OCI-LY3 (cell line): ENCODE measurements around the gene LRPAP1.

ENCODE experiments used
- H2AFZ ChIP-seq: fragments of 200-600, 300-600 bp; shearing (Covaris generic); 2 replicates; pipeline ENCODE4 v1.6.0; 2014; ENCODE audit warnings: antibody characterized with exemption, low read depth, low read length
- H3K27ac ChIP-seq: fragments of 200-600, 300-600 bp; sonication (generic); 2 replicates; pipeline ENCODE4 v1.5.1; 2014; ENCODE audit warnings: mild to moderate bottlenecking, low read length, moderate library complexity, mixed read lengths
- H3K27me3 ChIP-seq: fragments of 200-600, 300-600 bp; sonication (generic); 2 replicates; pipeline ENCODE4 v1.6.1; 2014; ENCODE audit warnings: low read depth, low read length, mixed read lengths
- H3K36me3 ChIP-seq: fragments of 200-600, 300-600 bp; sonication (generic); replicated peaks from 2 replicates; pipeline ENCODE3; 2014; ENCODE audit warnings: low read depth, low read length, mixed read lengths
- H3K4me1 ChIP-seq: fragments of 300-600, 200-600 bp; sonication (generic); 2 replicates; pipeline ENCODE4 v1.6.1; 2014; ENCODE audit warnings: low read length, mixed read lengths
- H3K4me2 ChIP-seq: fragments of 200-600, 300-600 bp; sonication (generic); 2 replicates; pipeline ENCODE4 v1.6.1; 2014; ENCODE audit warnings: low read length, mixed read lengths
- H3K4me3 ChIP-seq: fragments of 300-600, 200-600 bp; sonication (generic); 2 replicates; pipeline ENCODE4 v1.5.1; 2014; ENCODE audit warnings: antibody characterized with exemption, mild to moderate bottlenecking, low read length, moderate library complexity
- H3K79me2 ChIP-seq: fragments of 300-600, 200-600 bp; shearing (Covaris generic); 2 replicates; pipeline ENCODE4 v1.6.1; 2014; ENCODE audit warnings: mild to moderate bottlenecking, low read length, mixed read lengths
- H3K9ac ChIP-seq: fragments of 300-600, 200-600 bp; shearing (Covaris generic); 2 replicates; pipeline ENCODE4 v1.6.0; 2014; ENCODE audit warnings: mild to moderate bottlenecking, low read length, moderate library complexity
- H3K9me3 ChIP-seq: fragments of 200-600, 300-600 bp; shearing (Covaris generic); 2 replicates; pipeline ENCODE4 v1.6.1; 2014; ENCODE audit warnings: low read length, mixed read lengths; ENCODE audit not compliant: insufficient read depth
- H4K20me1 ChIP-seq: fragments of 200-600, 300-600 bp; sonication (generic); 2 replicates; pipeline ENCODE4 v1.6.1; 2016; ENCODE audit warnings: low read length, mixed read lengths; ENCODE audit not compliant: insufficient read depth
- CTCF ChIP-seq: fragments of 200-600, 300-600 bp; sonication (generic); IDR thresholded peaks from 2 replicates; pipeline ENCODE4 v1.5.1; 2014; ENCODE audit warnings: antibody characterized with exemption, low read length, low read depth
- EZH2phosphoT487 ChIP-seq: fragments of 200-600 bp; shearing (Covaris generic); IDR thresholded peaks from 2 replicates; pipeline ENCODE4 v1.6.1; 2018; ENCODE audit warnings: antibody characterized with exemption, mixed run types, low read depth

LRPAP1 gene

GRCh38 chr4:3464911-3465697, 67.1 kb downstream of the LRPAP1 start:
- Histone ChIP-seq H3K79me2 (no peaks in the 10 kb centered on the region), H2AFZ (no peak overlapping the region), H3K9ac (no peak overlapping the region), H3K27ac (no peak overlapping the region), H3K27me3 (peaks cover 13% of the 10 kb centered on the region), H3K4me1 (no peaks in the 10 kb centered on the region), H4K20me1 (no peaks in the 10 kb centered on the region), H3K4me2 (no peak overlapping the region), H3K36me3 (no peaks in the 10 kb centered on the region), H3K9me3 (no peaks in the 10 kb centered on the region), H3K4me3 (no peak overlapping the region)
- TF ChIP-seq EZH2phosphoT487 (no peak), CTCF (no peak)

- Histone ChIP-seq H3K4me1 (no peaks in the 10 kb centered on the region), H2AFZ (no peak overlapping the region), H3K4me3 (no peak overlapping the region), H3K9ac (no peak overlapping the region), H4K20me1 (no peaks in the 10 kb centered on the region), H3K9me3 (no peaks in the 10 kb centered on the region), H3K27ac (no peak overlapping the region), H3K36me3 (no peaks in the 10 kb centered on the region), H3K79me2 (no peaks in the 10 kb centered on the region), H3K4me2 (no peak overlapping the region), H3K27me3 (peaks cover 14% of the 10 kb centered on the region)
- TF ChIP-seq CTCF (no peak), EZH2phosphoT487 (no peak)
Observed at GRCh38 chr4:3464349-3464905, 67.8 kb downstream of the LRPAP1 start.

GRCh38 chr4:3463556-3464348, 68.5 kb downstream of the LRPAP1 start:
- no peak overlapping the region for H3K4me2 ChIP-seq
- no peaks in the 10 kb centered on the region for H4K20me1 ChIP-seq
- H3K4me1 ChIP-seq, result no peaks in the 10 kb centered on the region
- H2AFZ ChIP-seq, result no peak overlapping the region
- no peaks in the 10 kb centered on the region for H3K79me2 ChIP-seq
- no peak overlapping the region for H3K4me3 ChIP-seq
- H3K36me3 ChIP-seq, result no peaks in the 10 kb centered on the region
- no peaks in the 10 kb centered on the region for H3K9me3 ChIP-seq
- no peak for TF ChIP-seq EZH2phosphoT487
- TF ChIP-seq CTCF, result no peak
- no peak overlapping the region for H3K27ac ChIP-seq
- H3K27me3 ChIP-seq, result peaks cover 14% of the 10 kb centered on the region
- H3K9ac ChIP-seq, result no peak overlapping the region

GRCh38 chr4:3462790-3463415, 69.3 kb downstream of the LRPAP1 start, which contains the start of gene DOK7:
DOK7 (plus strand) TSS chr4:3463306; CDS start chr4:3463376, 70 bp downstream.
- no peak within 1 kb of the TSS for H2AFZ ChIP-seq
- no peak for TF ChIP-seq CTCF
- TF ChIP-seq EZH2phosphoT487, result no peak
- H3K9me3 ChIP-seq, result no peaks in the 10 kb centered on the region
- H3K27me3 ChIP-seq, result peaks cover 14% of the 10 kb centered on the region
- no peak within 1 kb of the TSS for H3K27ac ChIP-seq
- no peaks in the 10 kb centered on the region for H4K20me1 ChIP-seq
- no peaks in the 10 kb centered on the region for H3K4me1 ChIP-seq
- no peak within 1 kb of the TSS for H3K4me3 ChIP-seq
- H3K9ac ChIP-seq, result no peak within 1 kb of the TSS
- H3K4me2 ChIP-seq, result no peak within 1 kb of the TSS
- no peaks in the 10 kb centered on the region for H3K79me2 ChIP-seq
- H3K36me3 ChIP-seq, result no peaks in the 10 kb centered on the region
